Measurements from ENCODE around the gene SHH.

- no peak for TF ChIP-seq POLR2AphosphoS5 (IDR thresholded peaks at IDR 0.05; ENCODE audit: insufficient read depth in 1 of 2, low read depth in 1 of 2)
- no peak for TF ChIP-seq CTCF (IDR thresholded peaks at IDR 0.05)
Observed at GRCh38 chr7:155818154-155818819, 6.0 kb upstream of the SHH start.

Measured in vagina (tissue), 2 donors.